ENCODE measurements around the gene MED26.

MED26 gene

GRCh38 chr19:16614941-16615340 is 13.1 kb downstream of the MED26 start:
- no peak for FAIRE-seq

DNA sequence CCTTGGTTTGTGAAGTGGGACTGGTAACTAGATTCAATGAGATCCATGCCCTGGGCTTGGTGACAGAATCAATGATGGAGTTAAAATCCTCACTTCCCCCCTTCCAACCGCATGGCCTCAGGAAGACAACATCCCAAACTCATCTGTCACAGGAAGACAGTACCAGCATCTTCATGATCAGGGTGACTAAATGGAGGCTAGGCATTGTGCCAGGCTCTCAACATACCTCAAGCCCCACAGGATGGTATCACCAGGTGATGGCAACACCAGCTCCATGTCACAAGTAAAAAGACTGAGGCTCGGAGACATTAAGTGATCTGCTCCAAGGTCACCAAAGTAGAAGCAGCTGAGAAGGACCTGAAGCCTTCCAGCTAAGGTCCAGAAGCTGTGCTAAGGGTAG is 14.2 kb downstream of the MED26 start:
- FAIRE-seq (no peak), DNase-seq (ENCODE audit: low spot score) (no peak)

More at GRCh38 chr19:16614941-16615340, 13.1 kb downstream of the MED26 start:
- DNase-seq (ENCODE audit: low spot score) = no peak

GRCh38 chr19:16612636-16613035 is 15.4 kb downstream of the MED26 start:
- no peak for DNase-seq (ENCODE audit: low spot score)
- FAIRE-seq = no peak

DNA sequence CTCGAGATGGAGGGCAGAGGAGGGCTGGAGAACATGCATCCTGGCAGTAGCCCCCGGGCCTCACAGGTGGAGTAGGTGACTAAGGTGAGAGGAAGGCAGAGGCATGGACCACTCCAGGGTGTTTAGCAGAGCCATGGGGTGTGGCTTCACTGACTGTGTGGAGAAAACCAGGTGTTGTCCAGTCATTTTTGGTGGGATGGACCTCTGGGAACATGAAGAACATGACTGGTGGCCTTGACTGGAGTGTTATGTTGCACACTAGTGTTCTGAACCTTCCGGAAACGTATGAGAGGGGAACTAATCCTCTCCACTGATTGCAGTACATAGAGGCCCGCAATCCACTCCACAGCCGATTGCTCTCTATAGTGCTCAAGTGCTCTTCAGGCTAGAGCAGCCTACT is 16.9 kb downstream of the MED26 start:
- FAIRE-seq = no peak
- DNase-seq (ENCODE audit: low spot score) = no peak

- FAIRE-seq (no peak), DNase-seq (ENCODE audit: low spot score) (no peak)
Measured at GRCh38 chr19:16609511-16610200, 18.3 kb downstream of the MED26 start.

DNA sequence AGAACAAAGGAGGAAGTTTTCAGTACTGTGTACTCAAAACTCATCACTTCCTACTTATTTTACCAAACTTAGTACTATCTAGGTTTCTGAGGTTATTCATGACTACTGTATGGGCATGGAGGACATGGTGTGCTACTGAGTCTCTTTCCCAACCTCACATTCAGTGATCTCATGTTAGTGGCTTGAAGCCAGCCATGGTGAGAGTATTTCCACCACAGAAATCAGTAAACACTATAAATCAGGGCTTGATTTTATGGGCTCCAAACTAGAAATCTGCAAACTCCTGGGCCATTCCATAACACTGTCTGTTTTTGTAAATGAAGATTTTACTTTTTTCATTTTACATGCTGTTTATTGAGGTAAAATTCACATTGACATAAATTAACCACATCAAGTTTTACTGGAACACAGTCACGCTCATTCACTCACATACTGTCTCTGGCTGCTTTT is 19.7 kb downstream of the MED26 start:
- DNase-seq (ENCODE audit: low spot score) = no peak
- no peak for FAIRE-seq

GRCh38 chr19:16607819-16608218 is 20.2 kb downstream of the MED26 start:
- FAIRE-seq (no peak), DNase-seq (ENCODE audit: low spot score) (no peak)

DNA sequence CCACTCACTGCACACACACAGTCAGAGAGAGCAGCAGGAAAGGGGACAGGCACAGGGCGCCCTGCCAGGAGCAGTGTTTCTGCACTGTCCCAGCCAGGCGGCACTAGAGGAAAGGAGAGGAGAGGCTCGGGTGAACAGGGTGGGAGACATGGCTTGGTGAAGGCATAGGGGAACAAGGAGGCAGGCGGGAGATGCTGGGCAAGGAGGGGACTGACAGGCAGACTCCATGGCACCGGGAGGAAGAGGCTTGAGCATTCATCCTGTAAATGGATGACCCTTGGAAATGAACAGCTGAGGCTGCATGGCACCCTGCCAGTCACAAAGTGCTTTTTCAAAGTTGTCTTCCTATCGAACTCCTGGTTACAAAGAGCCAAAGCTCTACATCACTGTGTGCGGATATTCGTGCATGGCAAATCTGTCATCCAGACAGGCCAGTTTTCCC is 22.4 kb downstream of the MED26 start:
- no peak for FAIRE-seq
- DNase-seq (ENCODE audit: low spot score) = no peak

- FAIRE-seq (no peak), DNase-seq (ENCODE audit: low spot score) (no peak)
Measured at GRCh38 chr19:16605115-16605514, 22.9 kb downstream of the MED26 start.

DNA sequence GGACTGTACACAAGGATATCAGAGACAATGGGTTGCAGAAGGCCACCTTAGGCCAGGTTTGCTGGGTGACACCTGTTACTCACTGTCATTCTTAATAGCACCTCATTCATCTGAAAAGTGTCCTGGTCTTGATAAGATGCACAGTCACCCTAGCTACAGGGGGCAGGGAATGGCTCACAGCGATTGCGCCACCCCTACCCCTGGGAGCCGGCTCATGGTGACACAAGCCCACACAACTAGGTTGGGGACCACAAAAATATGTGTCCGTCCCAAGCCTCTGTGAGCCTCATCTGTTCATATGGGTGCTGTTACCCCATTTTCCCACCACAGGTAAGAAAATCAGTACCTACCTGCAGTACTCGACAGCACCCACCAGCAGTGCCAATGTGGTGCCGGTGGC is 23.4 kb downstream of the MED26 start:
- no peak for DNase-seq (ENCODE audit: low spot score)
- no peak for FAIRE-seq

DNA sequence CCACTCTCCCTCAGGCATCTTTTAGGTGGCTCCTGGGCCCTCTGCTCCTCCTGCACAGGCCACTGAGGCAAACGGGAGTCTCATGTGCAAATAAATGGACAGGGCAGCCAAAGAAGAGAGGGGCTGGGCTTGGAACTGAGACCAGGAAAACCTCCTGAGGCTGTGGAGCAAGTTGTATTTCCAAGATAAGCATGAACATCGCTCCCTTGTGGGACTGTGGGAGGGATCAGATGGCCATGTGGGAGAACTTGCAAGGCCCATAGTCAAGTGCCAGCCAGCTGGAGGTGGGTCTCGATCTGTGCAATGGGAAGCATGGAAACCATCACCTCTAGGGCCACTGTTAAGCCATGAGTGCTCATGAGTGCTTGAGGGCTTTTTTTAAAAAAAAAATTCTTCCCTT is 24.9 kb downstream of the MED26 start:
- FAIRE-seq (no peak), DNase-seq (ENCODE audit: low spot score) (no peak)

- no peak for DNase-seq (ENCODE audit: low spot score)
- FAIRE-seq = no peak
Measured at GRCh38 chr19:16601378-16602052, 26.5 kb downstream of the MED26 start.

- no peak for FAIRE-seq
Measured at GRCh38 chr19:16600824-16601223, 27.2 kb downstream of the MED26 start.

GRCh38 chr19:16599655-16600346 is 28.2 kb downstream of the MED26 start:
- DNase-seq (ENCODE audit: low spot score) (no peak), FAIRE-seq (no peak)

More at GRCh38 chr19:16600824-16601223, 27.2 kb downstream of the MED26 start:
- DNase-seq (ENCODE audit: low spot score) = no peak

DNA sequence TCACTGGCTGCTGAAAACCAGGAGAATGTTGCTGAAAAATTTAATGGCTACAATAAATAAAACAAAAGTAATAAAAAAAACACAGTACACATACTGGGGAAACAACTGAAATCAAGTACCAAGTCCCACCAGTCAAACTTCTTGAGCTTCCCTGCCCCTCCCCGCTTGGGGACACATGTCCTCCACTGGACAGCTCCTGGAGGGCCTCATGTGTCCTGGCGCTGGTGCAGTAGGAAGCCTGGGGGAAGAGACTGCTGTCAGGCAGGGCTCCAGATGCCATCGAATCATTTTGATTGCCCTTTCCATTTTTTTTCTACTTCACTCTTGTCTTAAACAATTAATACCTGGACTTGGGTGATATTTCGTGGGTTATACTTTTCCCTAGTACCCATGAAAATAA is 29.2 kb downstream of the MED26 start:
- FAIRE-seq = no peak
- no peak for DNase-seq (ENCODE audit: low spot score)

GRCh38 chr19:16596399-16596798 is 31.6 kb downstream of the MED26 start:
- FAIRE-seq (no peak), DNase-seq (ENCODE audit: low spot score) (no peak)

DNA sequence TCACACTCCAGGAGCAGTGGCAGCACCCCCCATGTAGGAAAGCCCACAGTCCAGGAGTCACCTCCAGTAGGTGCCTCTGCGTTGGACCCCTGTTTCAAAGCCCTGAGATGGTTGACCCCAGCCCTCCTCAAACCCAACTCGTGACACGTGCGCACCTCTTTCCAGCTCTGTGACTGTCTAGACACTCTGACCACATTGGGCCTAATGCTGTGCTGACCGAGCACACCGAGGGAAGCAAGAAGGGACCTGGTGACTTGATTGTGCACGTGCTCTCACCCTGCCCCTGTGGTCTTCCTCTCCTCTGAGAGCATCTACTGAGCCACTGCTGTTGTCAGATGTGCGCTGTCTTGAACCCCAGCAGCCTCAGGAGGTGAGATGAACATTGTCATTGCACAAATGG is 32.9 kb downstream of the MED26 start:
- DNase-seq (ENCODE audit: low spot score) (no peak), FAIRE-seq (no peak)

GRCh38 chr19:16594681-16595091 is 33.3 kb downstream of the MED26 start:
- FAIRE-seq = no peak
- DNase-seq (ENCODE audit: low spot score) = no peak

- FAIRE-seq = no peak
- DNase-seq (ENCODE audit: low spot score) = no peak
Measured at GRCh38 chr19:16594131-16594586, 33.8 kb downstream of the MED26 start.

DNA sequence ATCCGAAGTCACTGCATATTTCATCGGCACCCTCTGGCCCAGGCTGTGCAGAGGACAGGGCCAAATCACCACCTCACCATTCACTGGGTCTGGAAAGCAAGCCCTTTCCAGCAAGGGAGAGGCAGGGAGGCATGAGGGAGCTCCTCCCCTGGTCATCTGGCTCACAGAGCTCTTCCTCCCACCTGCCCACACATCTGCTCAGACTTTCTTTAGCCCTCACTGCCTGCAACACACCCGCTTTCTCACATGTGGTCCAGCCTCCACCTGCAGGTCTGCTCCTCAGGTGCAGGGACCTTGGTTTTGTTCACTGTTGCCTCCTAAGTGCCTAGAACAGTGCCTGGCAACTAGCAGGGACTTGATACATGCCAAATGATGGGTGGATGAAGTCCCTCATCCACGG is 34.8 kb downstream of the MED26 start:
- no peak for FAIRE-seq
- DNase-seq (ENCODE audit: low spot score) = no peak

GRCh38 chr19:16591803-16592556 is 36.0 kb downstream of the MED26 start:
- FAIRE-seq (no peak), DNase-seq (ENCODE audit: low spot score) (no peak)
